Activated CD4-positive, alpha-beta T cell treated with anti-CD3 and anti-CD28 coated beads, Interleukin-10, Interleukin-2, amounts not matched to agents 100 ng/mL and 50 ng/mL, durations not matched to agents 16 hours and 8 hours (primary cell): ENCODE data around the gene UQCRQ.

ENCODE experiments used
- DNase-seq: peaks from one replicate; pipeline ENCODE4 v3.0.0-alpha.2; 2020

UQCRQ gene

GRCh38 chr5:132872788-132873118 lies 6.3 kb downstream of the UQCRQ start:
- no peak for DNase-seq

GRCh38 chr5:132873119-132873929 lies 6.9 kb downstream of the UQCRQ start, which contains the start of gene LEAP2:
TSS of gene LEAP2 (plus strand) at chr5:132873668. CDS start at chr5:132873695, 27 bp downstream.
- no peak for DNase-seq

- DNase-seq: no peak
Measured at GRCh38 chr5:132873930-132874271, 7.5 kb downstream of the UQCRQ start.

- no peak for DNase-seq
Measured at GRCh38 chr5:132876020-132876759, 9.7 kb downstream of the UQCRQ start.

- DNase-seq: no peak
Measured at GRCh38 chr5:132877466-132877865, 11.0 kb downstream of the UQCRQ start.

GRCh38 chr5:132877938-132878337 lies 11.5 kb downstream of the UQCRQ start:
- no peak for DNase-seq

GRCh38 chr5:132883261-132883834 lies 16.9 kb downstream of the UQCRQ start:
- DNase-seq: peak; percentile 49

- no peak for DNase-seq
Measured at GRCh38 chr5:132884548-132884947, 18.1 kb downstream of the UQCRQ start.

GRCh38 chr5:132886064-132886823 lies 19.8 kb downstream of the UQCRQ start:
- DNase-seq: no peak

GRCh38 chr5:132887283-132887682 lies 20.8 kb downstream of the UQCRQ start:
- no peak for DNase-seq

- no peak for DNase-seq
Measured at GRCh38 chr5:132889501-132889900, 23.1 kb downstream of the UQCRQ start.

GRCh38 chr5:132890817-132891216 lies 24.4 kb downstream of the UQCRQ start:
- no peak for DNase-seq

- DNase-seq: no peak
Measured at GRCh38 chr5:132895719-132896305, 29.4 kb downstream of the UQCRQ start.

- DNase-seq: no peak
Measured at GRCh38 chr5:132896685-132897084, 30.2 kb downstream of the UQCRQ start.

GRCh38 chr5:132898094-132898493 lies 31.7 kb downstream of the UQCRQ start:
- peak; percentile 29 for DNase-seq

- no peak for DNase-seq
Measured at GRCh38 chr5:132901036-132901435, 34.6 kb downstream of the UQCRQ start.

GRCh38 chr5:132901730-132902129 lies 35.3 kb downstream of the UQCRQ start:
- DNase-seq: no peak

- no peak for DNase-seq
Measured at GRCh38 chr5:132905938-132906337, 39.5 kb downstream of the UQCRQ start.

- DNase-seq: no peak
Measured at GRCh38 chr5:132907161-132907560, 40.7 kb downstream of the UQCRQ start.

- no peak for DNase-seq
Measured at GRCh38 chr5:132909702-132910101, 43.3 kb downstream of the UQCRQ start.

- DNase-seq: no peak
Measured at GRCh38 chr5:132915681-132916080, 49.2 kb downstream of the UQCRQ start.

GRCh38 chr5:132916086-132916485 lies 49.6 kb downstream of the UQCRQ start:
- no peak for DNase-seq
